A549 (cell line): ENCODE data around the gene PAM.

Experiments used
- RAD21 ChIP-seq, 2 experiments: fragments of >200 bp in 1 of 2; sonication (Bioruptor Twin) in 1 of 2; formaldehyde crosslinking in 1 of 2; IDR thresholded peaks in 1 of 2; conservative IDR thresholded peaks in 1 of 2; 2 replicates in 1 of 2; 3 replicates in 1 of 2; pipeline ENCODE4 v1.6.1; 2012 to 2018; ENCODE audit warnings: inconsistent platforms in 1 of 2
- RFX5 ChIP-seq: fragments of 450-650 bp; IDR thresholded peaks from 2 replicates; pipeline ENCODE4 v1.7.1; 2014; ENCODE audit warnings: antibody characterized with exemption, mild to moderate bottlenecking, moderate library complexity
- SREBF2 ChIP-seq: fragments of 450-650 bp; IDR thresholded peaks from 2 replicates; pipeline ENCODE4 v1.6.1; 2014; ENCODE audit warnings: mild to moderate bottlenecking, moderate library complexity
- TFCP2L1 ChIP-seq: fragments of 250-450 bp; sonication (Bioruptor Pico); IDR thresholded peaks from 2 replicates; pipeline ENCODE4 v1.5.0; 2021; ENCODE audit warnings: mild to moderate bottlenecking
- ZFP36 ChIP-seq: fragments of 450-650 bp; IDR thresholded peaks from 2 replicates; pipeline ENCODE4 v1.6.1; 2014; ENCODE audit warnings: borderline replicate concordance; ENCODE audit not compliant: partially characterized antibody
- TF ChIP-seq, protein P1 (sequence below): fragments of >200 bp; sonication (Bioruptor Twin); formaldehyde crosslinking; IDR thresholded peaks from 3 replicates; pipeline ENCODE4 v1.5.1; 2016
- TF ChIP-seq, protein P2 (sequence below): fragments of 200-600 bp; sonication (generic); IDR thresholded peaks from 2 replicates; pipeline ENCODE4 v1.6.1; 2016; ENCODE audit warnings: antibody characterized with exemption, mild to moderate bottlenecking, moderate library complexity
- TF ChIP-seq, protein P3 (sequence below): fragments of 250-450 bp; sonication (Bioruptor Pico); IDR thresholded peaks from 2 replicates; pipeline ENCODE4 v1.5.0; 2021; ENCODE audit warnings: mild to moderate bottlenecking, moderate library complexity, borderline replicate concordance

DNA sequence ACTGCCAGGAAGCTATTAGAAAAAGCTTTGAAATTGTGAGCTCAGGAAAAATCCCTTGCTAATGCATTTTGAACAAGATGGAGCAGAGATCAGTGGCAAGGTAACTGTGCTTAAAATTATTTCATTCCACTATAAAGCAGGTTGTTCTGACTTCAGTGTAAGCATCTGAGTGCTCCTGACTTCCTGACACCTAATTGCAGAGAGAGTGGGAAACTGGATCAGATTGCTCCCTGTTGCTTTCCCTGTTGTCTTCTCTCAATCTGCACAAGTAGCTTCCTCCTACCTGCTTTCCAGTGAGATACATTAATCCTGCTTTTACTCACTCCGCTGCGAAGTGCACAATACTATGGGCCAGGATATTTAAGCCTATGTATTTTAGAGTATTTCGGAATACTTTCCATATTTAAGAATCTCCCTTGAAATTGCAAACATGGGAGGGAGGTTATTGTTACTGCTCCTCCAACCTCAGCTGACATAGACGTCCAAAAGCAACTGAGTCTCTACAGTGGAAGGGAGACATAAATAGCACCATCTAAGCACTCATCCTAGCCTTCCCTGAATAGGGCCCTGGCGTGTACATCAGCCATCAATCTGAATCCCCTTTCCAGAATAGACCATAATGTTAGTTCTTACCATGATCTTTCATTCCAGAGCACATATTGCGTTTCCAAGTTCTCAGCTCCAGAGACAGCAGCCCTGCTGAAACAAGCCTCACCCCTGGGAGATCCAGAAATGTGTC, 178.8 kb downstream of the PAM start:
- TF ChIP-seq, protein P1, sequence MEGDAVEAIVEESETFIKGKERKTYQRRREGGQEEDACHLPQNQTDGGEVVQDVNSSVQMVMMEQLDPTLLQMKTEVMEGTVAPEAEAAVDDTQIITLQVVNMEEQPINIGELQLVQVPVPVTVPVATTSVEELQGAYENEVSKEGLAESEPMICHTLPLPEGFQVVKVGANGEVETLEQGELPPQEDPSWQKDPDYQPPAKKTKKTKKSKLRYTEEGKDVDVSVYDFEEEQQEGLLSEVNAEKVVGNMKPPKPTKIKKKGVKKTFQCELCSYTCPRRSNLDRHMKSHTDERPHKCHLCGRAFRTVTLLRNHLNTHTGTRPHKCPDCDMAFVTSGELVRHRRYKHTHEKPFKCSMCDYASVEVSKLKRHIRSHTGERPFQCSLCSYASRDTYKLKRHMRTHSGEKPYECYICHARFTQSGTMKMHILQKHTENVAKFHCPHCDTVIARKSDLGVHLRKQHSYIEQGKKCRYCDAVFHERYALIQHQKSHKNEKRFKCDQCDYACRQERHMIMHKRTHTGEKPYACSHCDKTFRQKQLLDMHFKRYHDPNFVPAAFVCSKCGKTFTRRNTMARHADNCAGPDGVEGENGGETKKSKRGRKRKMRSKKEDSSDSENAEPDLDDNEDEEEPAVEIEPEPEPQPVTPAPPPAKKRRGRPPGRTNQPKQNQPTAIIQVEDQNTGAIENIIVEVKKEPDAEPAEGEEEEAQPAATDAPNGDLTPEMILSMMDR: no peak
- TF ChIP-seq SREBF2: no peak
- TF ChIP-seq RFX5: no peak
- TF ChIP-seq, protein P2, sequence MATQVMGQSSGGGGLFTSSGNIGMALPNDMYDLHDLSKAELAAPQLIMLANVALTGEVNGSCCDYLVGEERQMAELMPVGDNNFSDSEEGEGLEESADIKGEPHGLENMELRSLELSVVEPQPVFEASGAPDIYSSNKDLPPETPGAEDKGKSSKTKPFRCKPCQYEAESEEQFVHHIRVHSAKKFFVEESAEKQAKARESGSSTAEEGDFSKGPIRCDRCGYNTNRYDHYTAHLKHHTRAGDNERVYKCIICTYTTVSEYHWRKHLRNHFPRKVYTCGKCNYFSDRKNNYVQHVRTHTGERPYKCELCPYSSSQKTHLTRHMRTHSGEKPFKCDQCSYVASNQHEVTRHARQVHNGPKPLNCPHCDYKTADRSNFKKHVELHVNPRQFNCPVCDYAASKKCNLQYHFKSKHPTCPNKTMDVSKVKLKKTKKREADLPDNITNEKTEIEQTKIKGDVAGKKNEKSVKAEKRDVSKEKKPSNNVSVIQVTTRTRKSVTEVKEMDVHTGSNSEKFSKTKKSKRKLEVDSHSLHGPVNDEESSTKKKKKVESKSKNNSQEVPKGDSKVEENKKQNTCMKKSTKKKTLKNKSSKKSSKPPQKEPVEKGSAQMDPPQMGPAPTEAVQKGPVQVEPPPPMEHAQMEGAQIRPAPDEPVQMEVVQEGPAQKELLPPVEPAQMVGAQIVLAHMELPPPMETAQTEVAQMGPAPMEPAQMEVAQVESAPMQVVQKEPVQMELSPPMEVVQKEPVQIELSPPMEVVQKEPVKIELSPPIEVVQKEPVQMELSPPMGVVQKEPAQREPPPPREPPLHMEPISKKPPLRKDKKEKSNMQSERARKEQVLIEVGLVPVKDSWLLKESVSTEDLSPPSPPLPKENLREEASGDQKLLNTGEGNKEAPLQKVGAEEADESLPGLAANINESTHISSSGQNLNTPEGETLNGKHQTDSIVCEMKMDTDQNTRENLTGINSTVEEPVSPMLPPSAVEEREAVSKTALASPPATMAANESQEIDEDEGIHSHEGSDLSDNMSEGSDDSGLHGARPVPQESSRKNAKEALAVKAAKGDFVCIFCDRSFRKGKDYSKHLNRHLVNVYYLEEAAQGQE: no peak
- TF ChIP-seq TFCP2L1: no peak
- no peak for TF ChIP-seq RAD21 (conservative IDR thresholded peaks at IDR 0.05 in 1 of 2, IDR thresholded peaks at IDR 0.05 in 1 of 2)
- TF ChIP-seq, protein P3, sequence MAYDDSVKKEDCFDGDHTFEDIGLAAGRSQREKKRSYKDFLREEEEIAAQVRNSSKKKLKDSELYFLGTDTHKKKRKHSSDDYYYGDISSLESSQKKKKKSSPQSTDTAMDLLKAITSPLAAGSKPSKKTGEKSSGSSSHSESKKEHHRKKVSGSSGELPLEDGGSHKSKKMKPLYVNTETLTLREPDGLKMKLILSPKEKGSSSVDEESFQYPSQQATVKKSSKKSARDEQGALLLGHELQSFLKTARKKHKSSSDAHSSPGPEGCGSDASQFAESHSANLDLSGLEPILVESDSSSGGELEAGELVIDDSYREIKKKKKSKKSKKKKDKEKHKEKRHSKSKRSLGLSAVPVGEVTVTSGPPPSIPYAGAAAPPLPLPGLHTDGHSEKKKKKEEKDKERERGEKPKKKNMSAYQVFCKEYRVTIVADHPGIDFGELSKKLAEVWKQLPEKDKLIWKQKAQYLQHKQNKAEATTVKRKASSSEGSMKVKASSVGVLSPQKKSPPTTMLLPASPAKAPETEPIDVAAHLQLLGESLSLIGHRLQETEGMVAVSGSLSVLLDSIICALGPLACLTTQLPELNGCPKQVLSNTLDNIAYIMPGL: no peak
- no peak for TF ChIP-seq ZFP36
